T-helper 17 cell (primary cell): Measurements from ENCODE around the gene RBM12. TPM values are rescaled to one million over a fixed set of nuclear protein-coding genes. Genes with fewer than 3 reads are reported as not detected.

Source experiments
- ATAC-seq: fragments of 150-1000 bp; cut with Tn5 transposase; 2 replicates; pipeline ENCODE4 v1.10.0; 2021; ENCODE audit warnings: mild to moderate bottlenecking, moderate library complexity
- DNase-seq, 3 donors: peaks; one replicate each; pipeline versions ENCODE4 v3.0.0 to v3.0.0-alpha.2; 2020 to 2021
- H3K9me3 ChIP-seq: one replicate; pipeline ENCODE4 v1.7.0; 2013; ENCODE audit warnings: low read length, mild to moderate bottlenecking; ENCODE audit not compliant: control insufficient read depth, poor library complexity, severe bottlenecking
- H3K27ac Mint-ChIP-seq: one replicate; pipeline ENCODE4 v1.8.0; 2022; ENCODE audit warnings: mild to moderate bottlenecking, moderate library complexity, mixed read lengths
- H3K27me3 Mint-ChIP-seq: one replicate; pipeline ENCODE4 v1.8.0; 2022; ENCODE audit warnings: mixed read lengths
- H3K36me3 Mint-ChIP-seq: one replicate; pipeline ENCODE4 v1.8.0; 2022; ENCODE audit warnings: low read depth, mixed read lengths
- H3K4me1 Mint-ChIP-seq: one replicate; pipeline ENCODE4 v1.8.0; 2022; ENCODE audit warnings: mild to moderate bottlenecking, mixed read lengths
- H3K4me3 Mint-ChIP-seq: one replicate; pipeline ENCODE4 v1.8.0; 2022; ENCODE audit warnings: mild to moderate bottlenecking, moderate library complexity, mixed read lengths
- total RNA-seq, 4 donors: library from RNA in 2 of 4; stranded (reverse) in 2 of 4; gene quantifications; one replicate each; pipeline ENCODE4 v1.2.3 and lab custom pipeline; 2022 to 2026

RBM12 gene
- total RNA-seq, 2 donors from 2014 or later = 86.0 to 87.8 TPM

GRCh38 chr20:35636095-35636494, 28.6 kb downstream of the RBM12 start:
- no peaks in the 10 kb centered on the region for H3K9me3 ChIP-seq
- no peaks in the 10 kb centered on the region for H3K36me3 Mint-ChIP-seq
- ATAC-seq (no peak), DNase-seq (no peak)
- H3K27me3 Mint-ChIP-seq = no peaks in the 10 kb centered on the region
- no peak overlapping the region for H3K4me3 Mint-ChIP-seq
- peak overlapping the region; percentile 93 for H3K27ac Mint-ChIP-seq
- H3K4me1 Mint-ChIP-seq = peaks cover 50% of the 10 kb centered on the region

GRCh38 chr20:35635652-35636051, 29.0 kb downstream of the RBM12 start:
- DNase-seq = no peak
- Mint-ChIP-seq H3K4me1 (peaks cover 47% of the 10 kb centered on the region), H3K27me3 (no peaks in the 10 kb centered on the region), H3K4me3 (no peak overlapping the region), H3K27ac (peak overlapping the region; percentile 93), H3K36me3 (no peaks in the 10 kb centered on the region)
- ATAC-seq = no peak
- no peaks in the 10 kb centered on the region for H3K9me3 ChIP-seq

- Mint-ChIP-seq H3K27me3 (no peaks in the 10 kb centered on the region), H3K4me3 (no peak overlapping the region), H3K36me3 (peaks cover 3% of the 10 kb centered on the region), H3K27ac (peak overlapping the region; percentile 84), H3K4me1 (peaks cover 28% of the 10 kb centered on the region)
- DNase-seq = no peak
- no peaks in the 10 kb centered on the region for H3K9me3 ChIP-seq
- ATAC-seq = no peak
Observed at GRCh38 chr20:35632539-35633115, 32.1 kb downstream of the RBM12 start.

GRCh38 chr20:35630636-35631035, 34.1 kb downstream of the RBM12 start:
- Mint-ChIP-seq H3K36me3 (peaks cover 5% of the 10 kb centered on the region), H3K4me1 (peaks cover 15% of the 10 kb centered on the region), H3K4me3 (no peak overlapping the region), H3K27ac (peak overlapping the region; percentile 6), H3K27me3 (no peaks in the 10 kb centered on the region)
- DNase-seq = no peak
- ATAC-seq = no peak
- H3K9me3 ChIP-seq = no peaks in the 10 kb centered on the region

- H3K27me3 Mint-ChIP-seq = no peaks in the 10 kb centered on the region
- peaks cover 11% of the 10 kb centered on the region for H3K4me1 Mint-ChIP-seq
- H3K36me3 Mint-ChIP-seq = peaks cover 7% of the 10 kb centered on the region
- H3K4me3 Mint-ChIP-seq = no peak overlapping the region
- peak overlapping the region; percentile 6 for H3K27ac Mint-ChIP-seq
- DNase-seq (no peak), ATAC-seq (no peak)
- no peaks in the 10 kb centered on the region for H3K9me3 ChIP-seq
Observed at GRCh38 chr20:35629427-35630145, 35.1 kb downstream of the RBM12 start.

GRCh38 chr20:35627121-35627520, 37.6 kb downstream of the RBM12 start:
- H3K4me3 Mint-ChIP-seq = no peak overlapping the region
- H3K9me3 ChIP-seq = no peaks in the 10 kb centered on the region
- peaks cover 7% of the 10 kb centered on the region for H3K36me3 Mint-ChIP-seq
- peak overlapping the region; percentile 63 for H3K27ac Mint-ChIP-seq
- H3K4me1 Mint-ChIP-seq = peaks cover 5% of the 10 kb centered on the region
- no peaks in the 10 kb centered on the region for H3K27me3 Mint-ChIP-seq
- DNase-seq = no peak
- ATAC-seq = no peak

- no peak for DNase-seq
- no peaks in the 10 kb centered on the region for H3K9me3 ChIP-seq
- Mint-ChIP-seq H3K4me3 (no peak overlapping the region), H3K27ac (peak overlapping the region; percentile 63), H3K36me3 (peaks cover 7% of the 10 kb centered on the region), H3K4me1 (peaks cover 5% of the 10 kb centered on the region), H3K27me3 (no peaks in the 10 kb centered on the region)
- ATAC-seq = no peak
Observed at GRCh38 chr20:35626386-35627001, 38.2 kb downstream of the RBM12 start.

- H3K9me3 ChIP-seq = no peaks in the 10 kb centered on the region
- no peak overlapping the region for H3K4me3 Mint-ChIP-seq
- ATAC-seq = no peak
- H3K27ac Mint-ChIP-seq = peak overlapping the region; percentile 62
- H3K4me1 Mint-ChIP-seq = peaks cover 5% of the 10 kb centered on the region
- H3K36me3 Mint-ChIP-seq = peaks cover 7% of the 10 kb centered on the region
- H3K27me3 Mint-ChIP-seq = no peaks in the 10 kb centered on the region
- no peak for DNase-seq
Observed at GRCh38 chr20:35625584-35626385, 38.9 kb downstream of the RBM12 start.

- DNase-seq (no peak), ATAC-seq (no peak)
- Mint-ChIP-seq H3K27ac (peak overlapping the region; percentile 6), H3K4me3 (peak overlapping the region; percentile 33), H3K4me1 (peaks cover 20% of the 10 kb centered on the region), H3K27me3 (no peaks in the 10 kb centered on the region), H3K36me3 (peaks cover 4% of the 10 kb centered on the region)
- no peaks in the 10 kb centered on the region for H3K9me3 ChIP-seq
Observed at GRCh38 chr20:35621560-35621946, 43.1 kb downstream of the RBM12 start.

- Mint-ChIP-seq H3K27ac (peak overlapping the region; percentile 97), H3K27me3 (no peaks in the 10 kb centered on the region), H3K36me3 (peaks cover 4% of the 10 kb centered on the region), H3K4me1 (peaks cover 21% of the 10 kb centered on the region), H3K4me3 (no peak overlapping the region)
- H3K9me3 ChIP-seq = no peaks in the 10 kb centered on the region
- no peak for DNase-seq
- ATAC-seq = no peak
Observed at GRCh38 chr20:35620818-35621559, 43.7 kb downstream of the RBM12 start.

GRCh38 chr20:35619196-35620095, 45.3 kb downstream of the RBM12 start:
- Mint-ChIP-seq H3K4me3 (peak overlapping the region; percentile 89), H3K4me1 (peaks cover 22% of the 10 kb centered on the region), H3K36me3 (no peaks in the 10 kb centered on the region), H3K27me3 (no peaks in the 10 kb centered on the region), H3K27ac (peak overlapping the region; percentile 97)
- peak; percentile 38 for ATAC-seq
- no peaks in the 10 kb centered on the region for H3K9me3 ChIP-seq
- DNase-seq = peak; percentile 64 to 75 (median 68)
